Endothelial cell of umbilical vein (primary cell): ENCODE measurements around the gene OTUD6A. TPM values are rescaled to one million over a fixed set of nuclear protein-coding genes. Genes with fewer than 3 reads are reported as not detected.

ENCODE experiments used
- BruUV-seq: library from RNA; stranded (reverse); fragments of 400-500 nt; replicated peaks from 2 replicates; lab custom pipeline; 2021; lab: Mats Ljungman, UMichigan
- CTCF ChIA-PET: fragments of 300-600, 350-600 bp; sonication (Branson Sonifier 250); formaldehyde crosslinking; loops from one replicate; lab custom pipeline; 2021; ENCODE audit warnings: antibody characterized with exemption, inconsistent platforms; lab: Charles Lee
- POLR2A ChIA-PET: fragments of 300-600, 350-600 bp; sonication (Branson Sonifier 250); formaldehyde crosslinking; loops from one replicate; lab custom pipeline; 2021; ENCODE audit warnings: antibody characterized with exemption, inconsistent platforms; lab: Charles Lee
- DNase-seq: peaks from one replicate; pipeline ENCODE4 v3.0.0-alpha.2; 2011; ENCODE audit warnings: low read depth, low spot score
- FAIRE-seq: peaks from 2 replicates; lab custom pipeline; 2011; peaks lifted over from hg19 to GRCh38; lab: Jason Lieb, UNC
- H2AFZ ChIP-seq: 2 replicates; pipeline ENCODE4 v1.6.0; 2012; ENCODE audit warnings: low read depth, low read length, control low read depth, inconsistent platforms
- H3K27ac ChIP-seq: 2 replicates; pipeline ENCODE4 v1.5.1; 2011; ENCODE audit warnings: low read depth, mild to moderate bottlenecking, control low read depth, low read length, moderate library complexity; ENCODE audit not compliant: insufficient read depth
- H3K27me3 ChIP-seq, 2 experiments: 2 replicates each; pipeline versions ENCODE4 v1.6.0 to v1.6.1; 2011; ENCODE audit warnings: low read length in 2 of 2, mixed read lengths in 1 of 2; ENCODE audit not compliant: control insufficient read depth in 2 of 2, insufficient read depth in 2 of 2
- H3K36me3 ChIP-seq, 2 experiments: 2 replicates in 1 of 2; 3 replicates in 1 of 2; pipeline ENCODE4 v1.5.1; 2011; ENCODE audit warnings: low read length in 2 of 2, mild to moderate bottlenecking in 1 of 2, moderate library complexity in 1 of 2; ENCODE audit not compliant: control insufficient read depth in 2 of 2, insufficient read depth in 2 of 2; ENCODE audit errors: extremely low read depth in 1 of 2
- H3K4me1 ChIP-seq: 3 replicates; pipeline ENCODE4 v1.5.1; 2011; ENCODE audit warnings: mild to moderate bottlenecking, low read length; ENCODE audit not compliant: control insufficient read depth, insufficient read depth; ENCODE audit errors: extremely low read depth
- H3K4me2 ChIP-seq: 2 replicates; pipeline ENCODE4 v1.6.1; 2011; ENCODE audit warnings: low read length, control low read depth, mixed read lengths; ENCODE audit not compliant: insufficient read depth
- H3K4me3 ChIP-seq, 3 experiments: fragments of 200-600 bp in 1 of 3; sonication (generic), shearing (Covaris generic) in 1 of 3; replicated peaks in 1 of 3; 2 replicates each; pipeline ENCODE4 v1.5.1; 2011 to 2016; ENCODE audit warnings: control low read depth in 3 of 3, low read length in 3 of 3, mild to moderate bottlenecking in 2 of 3, inconsistent platforms in 1 of 3, low read depth in 1 of 3, moderate library complexity in 1 of 3; ENCODE audit not compliant: insufficient read depth in 1 of 3
- H3K79me2 ChIP-seq: 2 replicates; pipeline ENCODE4 v1.6.0; 2012; ENCODE audit warnings: low read length, inconsistent platforms; ENCODE audit not compliant: control insufficient read depth, insufficient read depth
- H3K9ac ChIP-seq: replicated peaks from 2 replicates; pipeline ENCODE3; 2011; ENCODE audit warnings: low read length, control low read depth; ENCODE audit not compliant: insufficient read depth; ENCODE audit errors: extremely low read depth
- H3K9me1 ChIP-seq: replicated peaks from 3 replicates; pipeline ENCODE4 v1.6.0; 2011; ENCODE audit warnings: mild to moderate bottlenecking, low read length; ENCODE audit not compliant: control insufficient read depth, insufficient read depth; ENCODE audit errors: extremely low read depth
- H3K9me3 ChIP-seq: replicated peaks from 2 replicates; pipeline ENCODE4 v1.5.1; 2012; ENCODE audit warnings: low read length, inconsistent platforms; ENCODE audit not compliant: control insufficient read depth, insufficient read depth
- H4K20me1 ChIP-seq: replicated peaks from 2 replicates; pipeline ENCODE3; 2011; ENCODE audit warnings: mild to moderate bottlenecking, low read length; ENCODE audit not compliant: control insufficient read depth, insufficient read depth; ENCODE audit errors: extremely low read depth
- CTCF ChIP-seq, 2 donors: IDR thresholded peaks; 1 replicate in 1 of 2; 2 replicates in 1 of 2; pipeline ENCODE4 v1.5.1; 2011; ENCODE audit warnings: low read length in 2 of 2, mild to moderate bottlenecking in 2 of 2, moderate library complexity in 2 of 2, control low read depth in 1 of 2, inconsistent platforms in 1 of 2, low read depth in 1 of 2; ENCODE audit not compliant: insufficient read depth in 1 of 2; ENCODE audit errors: extremely low read depth in 1 of 2
- EZH2 ChIP-seq: IDR thresholded peaks from 2 replicates; pipeline ENCODE4 v1.6.1; 2012; ENCODE audit warnings: borderline replicate concordance, low read depth, mild to moderate bottlenecking, moderate library complexity, low read length, inconsistent platforms; ENCODE audit not compliant: severe bottlenecking
- FOS ChIP-seq: IDR thresholded peaks from 2 replicates; pipeline ENCODE4 v1.6.1; 2011; ENCODE audit warnings: mild to moderate bottlenecking, low read length, moderate library complexity, borderline replicate concordance; ENCODE audit not compliant: insufficient read depth
- GATA2 ChIP-seq: IDR thresholded peaks from 2 replicates; pipeline ENCODE4 v1.7.0; 2011; ENCODE audit warnings: low read depth, mild to moderate bottlenecking, moderate library complexity, mixed read lengths, low read length; ENCODE audit not compliant: insufficient read length, insufficient read depth
- JUN ChIP-seq: IDR thresholded peaks from 2 replicates; pipeline ENCODE4 v1.6.1; 2011; ENCODE audit warnings: borderline replicate concordance, low read depth; ENCODE audit not compliant: insufficient read length, insufficient read depth
- MAX ChIP-seq: IDR thresholded peaks from 2 replicates; pipeline ENCODE4 v1.6.1; 2011; ENCODE audit not compliant: insufficient read depth, insufficient read length
- MYC ChIP-seq: IDR thresholded peaks from one replicate; pipeline ENCODE4 v1.6.1; 2011; ENCODE audit warnings: mild to moderate bottlenecking, low read depth, low read length
- POLR2A ChIP-seq: IDR thresholded peaks from 2 replicates; pipeline ENCODE4 v1.6.1; 2012; ENCODE audit warnings: low read depth, mild to moderate bottlenecking, control low read depth, low read length
- POLR2AphosphoS5 ChIP-seq: IDR thresholded peaks from 2 replicates; pipeline ENCODE4 v1.6.1; 2012; ENCODE audit warnings: low read depth, mild to moderate bottlenecking, control low read depth, low read length, moderate library complexity; ENCODE audit not compliant: insufficient read depth
- dilution Hi-C: fragments of 300-500 bp; cut with MboI; formaldehyde crosslinking; loops from one replicate; pipeline ENCODE4 v1.15.0; 2019; ENCODE audit warnings: low sequenced_read_pairs; ENCODE audit not compliant: extremely low pct_ligation_motif_present
- intact Hi-C: fragments of 100-400 bp; cut with micrococcal nuclease; formaldehyde crosslinking; loops from one replicate; pipeline ENCODE4 v1.10.0; 2022
- polyA plus RNA-seq, 4 experiments: library from polyadenylated mRNA; depleted of rRNA in 3 of 4; stranded (reverse) in 3 of 4; unstranded in 1 of 4; fragments of >200 nt; gene quantifications; 2 replicates each; pipeline versions ENCODE4 v1.2.1 to v1.2.3, GENCODE V29; 2011 to 2012; ENCODE audit warnings: missing spikeins in 1 of 4
- total RNA-seq: library from RNA; stranded (reverse); gene quantifications from 2 replicates; pipeline ENCODE4 v1.2.3, GENCODE V29; 2021

The OTUD6A gene
- total and polyA plus RNA-seq, 2 donors (not counting 3 experiments of a cell fraction or from before 2014, with no cell fraction given) = not detected

DNA sequence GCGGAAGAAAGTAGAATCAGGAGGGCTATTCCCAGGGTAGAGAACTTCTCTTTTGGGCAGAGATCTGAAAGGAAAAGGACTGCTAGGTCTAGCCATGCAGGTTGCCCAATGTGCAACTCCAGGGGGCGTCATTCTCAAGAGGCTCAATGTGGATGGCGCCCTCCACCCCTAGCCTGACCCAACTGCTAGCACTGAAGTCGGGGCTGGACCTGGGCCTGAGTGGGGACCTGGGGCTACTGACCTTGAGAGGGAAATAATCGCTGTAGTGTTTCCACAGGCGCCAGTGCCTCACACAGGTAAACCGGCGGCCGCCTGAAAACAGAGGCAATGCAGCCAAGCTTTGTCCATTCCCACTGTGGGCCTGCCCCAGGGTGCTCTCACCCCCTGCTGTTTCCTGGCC is 18.6 kb upstream of the OTUD6A start:
- TF ChIP-seq EZH2 (no peak), POLR2A (no peak), CTCF (IDR thresholded peaks at IDR 0.05; ENCODE audit: extremely low read depth in 1 of 2, insufficient read depth in 1 of 2, low read depth in 1 of 2, low read length in 2 of 2) (no peak), FOS (no peak), MAX (no peak), GATA2 (no peak), JUN (no peak), POLR2AphosphoS5 (no peak), MYC (no peak)
- dilution Hi-C loops = no loop called here

More for the DNA sequence above, 18.6 kb upstream of the OTUD6A start:
- no TSS peak for BruUV-seq
- H3K27ac ChIP-seq = no peak overlapping the region
- H2AFZ ChIP-seq = no peak overlapping the region
- CTCF ChIA-PET = no interaction called here
- H3K27me3 ChIP-seq = no peaks in the 10 kb centered on the region
- H4K20me1 ChIP-seq = no peaks in the 10 kb centered on the region
- H3K4me3 ChIP-seq = no peak overlapping the region
- FAIRE-seq (peak; percentile 4), DNase-seq (no peak)
- peaks cover 25% of the 10 kb centered on the region for H3K4me1 ChIP-seq
- H3K36me3 ChIP-seq = no peaks in the 10 kb centered on the region
- no peaks in the 10 kb centered on the region for H3K9me3 ChIP-seq
- no peak overlapping the region for H3K9ac ChIP-seq
- POLR2A ChIA-PET = no interaction called here
- no peak overlapping the region for H3K4me2 ChIP-seq
- H3K79me2 ChIP-seq = no peaks in the 10 kb centered on the region
- intact Hi-C loops = no loop called here
- no peaks in the 10 kb centered on the region for H3K9me1 ChIP-seq
